ENCODE data around the gene ZBTB7C. TPM values are rescaled to one million over a fixed set of nuclear protein-coding genes. Genes with fewer than 3 reads are reported as not detected.

ZBTB7C gene
- total and polyA plus RNA-seq, 2 donors (not counting 1 experiment from before 2014, with no cell fraction given), result not detected

DNA sequence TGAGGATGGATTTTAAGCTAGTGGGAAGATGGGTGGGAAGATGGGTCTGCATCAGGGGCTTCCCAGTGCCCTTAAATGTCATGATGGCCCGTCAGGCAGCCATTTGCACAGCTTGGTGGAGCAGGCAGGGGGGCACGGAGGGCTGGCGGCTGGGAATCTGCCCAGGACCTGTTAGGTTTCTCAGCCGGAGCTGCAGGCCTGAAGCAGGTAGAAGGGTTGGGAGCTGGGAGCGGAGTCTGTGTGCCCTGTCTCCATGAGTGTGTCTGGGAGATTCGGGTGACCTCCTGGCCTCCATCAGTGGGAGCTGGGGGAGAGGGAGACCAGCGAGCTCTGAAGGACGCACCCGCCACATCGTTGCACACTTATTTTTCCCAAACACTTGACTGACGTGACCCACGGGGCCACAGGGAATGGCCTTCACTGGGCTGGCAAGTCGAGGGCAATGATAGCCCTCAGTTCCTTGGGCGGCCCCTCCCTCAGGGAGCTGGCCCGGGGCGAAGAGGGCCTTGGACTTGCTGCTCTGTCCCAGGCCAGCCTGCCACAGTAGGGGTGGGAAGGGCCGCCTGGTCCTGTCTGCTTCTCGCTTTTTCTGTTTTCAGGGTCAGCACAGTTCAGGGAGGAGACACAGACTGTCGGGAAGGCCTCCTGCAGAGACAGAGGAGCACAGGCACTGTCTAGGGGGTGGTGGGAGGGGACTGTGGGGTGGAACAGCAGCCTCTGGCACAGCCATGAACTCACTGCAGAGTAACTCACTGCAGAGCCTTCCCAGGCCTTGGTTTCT, 236.8 kb downstream of the ZBTB7C start:
- Mint-ChIP-seq H3K27me3 (peaks cover 18% of the 10 kb centered on the region), H3K4me3 (no peak overlapping the region), H3K4me1 (no peaks in the 10 kb centered on the region), H3K9me3 (ENCODE audit: insufficient read depth) (no peaks in the 10 kb centered on the region), H3K27ac (no peak overlapping the region)
- TF ChIP-seq, protein P1, sequence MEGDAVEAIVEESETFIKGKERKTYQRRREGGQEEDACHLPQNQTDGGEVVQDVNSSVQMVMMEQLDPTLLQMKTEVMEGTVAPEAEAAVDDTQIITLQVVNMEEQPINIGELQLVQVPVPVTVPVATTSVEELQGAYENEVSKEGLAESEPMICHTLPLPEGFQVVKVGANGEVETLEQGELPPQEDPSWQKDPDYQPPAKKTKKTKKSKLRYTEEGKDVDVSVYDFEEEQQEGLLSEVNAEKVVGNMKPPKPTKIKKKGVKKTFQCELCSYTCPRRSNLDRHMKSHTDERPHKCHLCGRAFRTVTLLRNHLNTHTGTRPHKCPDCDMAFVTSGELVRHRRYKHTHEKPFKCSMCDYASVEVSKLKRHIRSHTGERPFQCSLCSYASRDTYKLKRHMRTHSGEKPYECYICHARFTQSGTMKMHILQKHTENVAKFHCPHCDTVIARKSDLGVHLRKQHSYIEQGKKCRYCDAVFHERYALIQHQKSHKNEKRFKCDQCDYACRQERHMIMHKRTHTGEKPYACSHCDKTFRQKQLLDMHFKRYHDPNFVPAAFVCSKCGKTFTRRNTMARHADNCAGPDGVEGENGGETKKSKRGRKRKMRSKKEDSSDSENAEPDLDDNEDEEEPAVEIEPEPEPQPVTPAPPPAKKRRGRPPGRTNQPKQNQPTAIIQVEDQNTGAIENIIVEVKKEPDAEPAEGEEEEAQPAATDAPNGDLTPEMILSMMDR (IDR thresholded peaks at IDR 0.05), result no peak
- no peak for TF ChIP-seq EZH2 (IDR thresholded peaks at IDR 0.05; ENCODE audit: borderline replicate concordance, insufficient read depth, low read depth, low read length, poor library complexity, severe bottlenecking)
- Histone ChIP-seq H3K4me2 (replicated peaks; ENCODE audit: low read depth, low read length, poor library complexity, severe bottlenecking) (no peak overlapping the region), H3K4me1 (ENCODE audit: control insufficient read depth in 2 of 2, insufficient read depth in 2 of 2, low read length in 2 of 2) (no peaks in the 10 kb centered on the region), H3K9ac (ENCODE audit: low read length) (no peak overlapping the region), H3K27me3 (replicated peaks in 1 of 4; ENCODE audit: control extremely low read depth in 1 of 4, control insufficient read depth in 3 of 4, insufficient read depth in 4 of 4, low read length in 3 of 4) (peaks cover 0 to 4% (median 0%) of the 10 kb centered on the region in 4 experiments), H4K20me1 (ENCODE audit: control insufficient read depth, insufficient read depth, low read length, poor library complexity, severe bottlenecking) (no peaks in the 10 kb centered on the region), H3K79me2 (ENCODE audit: control insufficient read depth, insufficient read depth, low read length) (no peaks in the 10 kb centered on the region), H3K9me3 (ENCODE audit: control extremely low read depth in 1 of 3, control insufficient read depth in 2 of 3, insufficient read depth in 1 of 3, low read length in 2 of 3) (peaks cover 0 to under 1% (median 0%) of the 10 kb centered on the region in 3 donors), H3K36me3 (replicated peaks in 1 of 2; ENCODE audit: control extremely low read depth in 1 of 2, control insufficient read depth in 1 of 2, extremely low read depth in 1 of 2, insufficient read depth in 2 of 2, low read length in 1 of 2) (no peaks in the 10 kb centered on the region), H2AFZ (ENCODE audit: insufficient read depth, low read depth, low read length, poor library complexity, severe bottlenecking) (no peak overlapping the region), H3K27ac (ENCODE audit: low read length in 2 of 2) (no peak overlapping the region), H3K4me3 (ENCODE audit: control extremely low read depth in 1 of 5, extremely low read depth in 1 of 5, insufficient read depth in 1 of 5, low read depth in 2 of 5, low read length in 4 of 5) (no peak overlapping the region)
- ATAC-seq (ENCODE audit: low read depth) (no peak), DNase-seq (no peak)
- ChIA-PET POLR2A (no interaction called here), CTCF (interaction anchor here (1.1 kb wide), 1 partner anchor 400 kb away, joined by 4 read pairs; no protein-coding TSS in a partner anchor)
- WGBS (ENCODE audit: insufficient coverage), result 90% methylated on average over 15 of the region's 19 CpGs
- intact Hi-C loops (cut with micrococcal nuclease), result no loop called here

DNA sequence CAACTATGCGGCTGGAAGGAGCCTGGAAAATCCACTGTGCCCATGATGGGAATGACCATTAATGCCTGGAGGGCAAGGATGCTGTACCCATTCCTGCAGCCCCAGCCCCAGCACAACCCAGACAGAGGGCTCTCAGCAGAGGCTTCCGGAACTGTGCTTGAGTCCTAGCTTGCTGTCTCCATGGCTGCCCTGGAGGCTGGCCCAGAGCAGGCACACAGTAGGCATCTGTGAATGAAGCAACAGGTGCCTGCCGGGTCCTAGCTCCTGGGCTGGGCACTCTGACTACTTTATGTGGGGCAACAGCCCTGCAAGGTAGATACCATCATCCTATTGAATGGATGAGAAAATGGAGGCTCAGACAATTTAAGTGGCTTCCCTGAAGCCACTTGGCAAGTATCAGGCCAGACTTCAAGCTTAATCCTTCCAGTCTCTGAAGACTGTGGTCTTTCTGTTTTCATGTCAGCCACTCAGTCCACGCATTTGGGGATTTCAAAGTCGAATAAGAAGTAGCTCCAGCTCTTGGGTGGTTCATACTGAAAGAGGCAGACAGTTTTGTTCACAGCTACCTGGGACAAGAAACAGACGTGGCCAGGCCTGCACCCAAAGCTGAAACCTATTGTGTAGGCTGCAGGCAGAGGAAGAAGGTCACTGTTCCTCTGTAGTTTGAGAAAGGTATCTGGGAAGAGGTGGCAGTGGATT, 237.5 kb downstream of the ZBTB7C start:
- TF ChIP-seq, protein P1 (IDR thresholded peaks at IDR 0.05), result no peak
- TF ChIP-seq EZH2 (IDR thresholded peaks at IDR 0.05; ENCODE audit: borderline replicate concordance, insufficient read depth, low read depth, low read length, poor library complexity, severe bottlenecking), result no peak
- intact Hi-C loops (cut with micrococcal nuclease), result no loop called here
- WGBS (ENCODE audit: insufficient coverage), result 92% methylated on average over 6 of the region's 6 CpGs

More for the DNA sequence above, 237.5 kb downstream of the ZBTB7C start:
- Histone ChIP-seq H4K20me1 (ENCODE audit: control insufficient read depth, insufficient read depth, low read length, poor library complexity, severe bottlenecking) (no peaks in the 10 kb centered on the region), H3K27me3 (replicated peaks in 1 of 4; ENCODE audit: control extremely low read depth in 1 of 4, control insufficient read depth in 3 of 4, insufficient read depth in 4 of 4, low read length in 3 of 4) (peaks cover 0 to 4% (median 0%) of the 10 kb centered on the region in 4 experiments), H3K4me3 (ENCODE audit: control extremely low read depth in 1 of 5, extremely low read depth in 1 of 5, insufficient read depth in 1 of 5, low read depth in 2 of 5, low read length in 4 of 5) (no peak overlapping the region), H3K9ac (ENCODE audit: low read length) (no peak overlapping the region), H3K36me3 (replicated peaks in 1 of 2; ENCODE audit: control extremely low read depth in 1 of 2, control insufficient read depth in 1 of 2, extremely low read depth in 1 of 2, insufficient read depth in 2 of 2, low read length in 1 of 2) (no peaks in the 10 kb centered on the region), H3K79me2 (ENCODE audit: control insufficient read depth, insufficient read depth, low read length) (no peaks in the 10 kb centered on the region), H3K4me1 (ENCODE audit: control insufficient read depth in 2 of 2, insufficient read depth in 2 of 2, low read length in 2 of 2) (no peaks in the 10 kb centered on the region), H3K9me3 (ENCODE audit: control extremely low read depth in 1 of 3, control insufficient read depth in 2 of 3, insufficient read depth in 1 of 3, low read length in 2 of 3) (no peaks in the 10 kb centered on the region), H3K27ac (ENCODE audit: low read length in 2 of 2) (no peak overlapping the region), H2AFZ (ENCODE audit: insufficient read depth, low read depth, low read length, poor library complexity, severe bottlenecking) (no peak overlapping the region), H3K4me2 (replicated peaks; ENCODE audit: low read depth, low read length, poor library complexity, severe bottlenecking) (no peak overlapping the region)
- Mint-ChIP-seq H3K4me1 (no peaks in the 10 kb centered on the region), H3K9me3 (ENCODE audit: insufficient read depth) (no peaks in the 10 kb centered on the region), H3K27me3 (peaks cover 18% of the 10 kb centered on the region), H3K4me3 (no peak overlapping the region), H3K27ac (no peak overlapping the region)
- DNase-seq (no peak), ATAC-seq (ENCODE audit: low read depth) (no peak)
- POLR2A ChIA-PET, result no interaction called here
- CTCF ChIA-PET, result interaction anchor here (1.1 kb wide), 1 partner anchor 399 kb away, joined by 4 read pairs; no protein-coding TSS in a partner anchor

Data from B cell (primary cell).